ENCODE results near the gene PLAAT3. TPM values are rescaled to one million over a fixed set of nuclear protein-coding genes. Genes with fewer than 3 reads are reported as not detected.
"Not testable (repeated sequence)": the region's sequence is repeated elsewhere in the genome, so short reads cannot be mapped to it uniquely, and the experiment has no call there.

Gene PLAAT3
- 10 to 100 TPM; 24.9 to 50.7 (median 36.9) TPM for polyA plus RNA-seq (ENCODE audit: insufficient read length in 10 of 10)
- long read RNA-seq, donor 1, transcript PLA2G16-201 (4 exons, 2,594 nt), result major isoform, 13 of 25 reads
- long read RNA-seq, donor 1, transcript PLA2G16-203 (5 exons, 1,099 nt), result minor isoform, 12 of 25 reads
- long read RNA-seq, donor 1, partial matches to known transcripts, result 0 of 25 reads
- long read RNA-seq, donor 1, other reads (novel, unspliced or antisense), result 0 of 25 reads
- long read RNA-seq, donor 2, transcript PLA2G16-203 (5 exons, 1,099 nt), result major isoform, 15 of 18 reads
- long read RNA-seq, donor 2, partial matches to known transcripts, result 0 of 18 reads
- long read RNA-seq, donor 2, other reads (novel, unspliced or antisense), result 0 of 18 reads
- long read RNA-seq, donor 3, result 0 reads
- long read RNA-seq, donor 4, transcript PLA2G16-201 (4 exons, 2,594 nt), result minor isoform, 13 of 28 reads
- long read RNA-seq, donor 4, transcript PLA2G16-203 (5 exons, 1,099 nt), result major isoform, 15 of 28 reads
- long read RNA-seq, donor 4, partial matches to known transcripts, result 0 of 28 reads
- long read RNA-seq, donor 4, other reads (novel, unspliced or antisense), result 0 of 28 reads
- long read RNA-seq, donor 5, transcript PLA2G16-203 (5 exons, 1,099 nt), result major isoform, 24 of 32 reads
- long read RNA-seq, donor 5, transcript PLA2G16-201 (4 exons, 2,594 nt), result minor isoform, 8 of 32 reads
- long read RNA-seq, donor 5, partial matches to known transcripts, result 0 of 32 reads
- long read RNA-seq, donor 5, other reads (novel, unspliced or antisense), result 0 of 32 reads
- long read RNA-seq, donor 6, transcript PLA2G16-201 (4 exons, 2,594 nt), result minor isoform, 11 of 31 reads
- long read RNA-seq, donor 6, transcript PLA2G16-203 (5 exons, 1,099 nt), result major isoform, 20 of 31 reads
- long read RNA-seq, donor 6, partial matches to known transcripts, result 0 of 31 reads
- long read RNA-seq, donor 6, other reads (novel, unspliced or antisense), result 0 of 31 reads
- long read RNA-seq, donor 7, transcript PLA2G16-203 (5 exons, 1,099 nt), result major isoform, 10 of 14 reads
- long read RNA-seq, donor 7, partial matches to known transcripts, result 0 of 14 reads
- long read RNA-seq, donor 7, other reads (novel, unspliced or antisense), result 0 of 14 reads
- long read RNA-seq, donor 8, transcript PLA2G16-201 (4 exons, 2,594 nt), result major isoform, 5 of 7 reads
- long read RNA-seq, donor 8, partial matches to known transcripts, result 0 of 7 reads
- long read RNA-seq, donor 8, other reads (novel, unspliced or antisense), result 0 of 7 reads
- long read RNA-seq, donor 9, transcript PLA2G16-203 (5 exons, 1,099 nt), result major isoform, 6 of 7 reads
- long read RNA-seq, donor 9, partial matches to known transcripts, result 0 of 7 reads
- long read RNA-seq, donor 9, other reads (novel, unspliced or antisense), result 0 of 7 reads

- peak in 2 of 3 donors; percentile 27 to 54 for DNase-seq
These were observed at the start of gene PLAAT3 for GRCh38 chr11:63614136-63614671. Gene PLAAT3, minus strand, starts transcription at chr11:63614433. Its CDS starts 419 bp downstream, at chr11:63614014.

- no peak for DNase-seq
These were observed 49.6 kb upstream of the PLAAT3 start for GRCh38 chr11:63663809-63664208.

- no peak for DNase-seq
These were observed 46.7 kb upstream of the PLAAT3 start for GRCh38 chr11:63660972-63661371.

- no peak for DNase-seq
These were observed 38.4 kb upstream of the PLAAT3 start for GRCh38 chr11:63652671-63653070.

GRCh38 chr11:63643205-63643604 is 29.0 kb upstream of the PLAAT3 start:
- DNase-seq, result no peak

GRCh38 chr11:63641727-63642126 is 27.5 kb upstream of the PLAAT3 start:
- DNase-seq, result no peak

- DNase-seq, result peak in 2 of 3 donors; percentile 7 to 47
These were observed 25.1 kb upstream of the PLAAT3 start for GRCh38 chr11:63639199-63639832.

GRCh38 chr11:63638436-63638835 is 24.2 kb upstream of the PLAAT3 start:
- DNase-seq, result not testable (repeated sequence)

GRCh38 chr11:63635762-63636465 is 21.7 kb upstream of the PLAAT3 start:
- DNase-seq, result peak; percentile 39 to 74 (median 57)

- no peak for DNase-seq
These were observed 15.2 kb upstream of the PLAAT3 start for GRCh38 chr11:63629426-63629825.

GRCh38 chr11:63623513-63624140 is 9.4 kb upstream of the PLAAT3 start:
- DNase-seq, result no peak

- no peak for DNase-seq
These were observed 8.1 kb upstream of the PLAAT3 start for GRCh38 chr11:63622323-63622722.

GRCh38 chr11:63621071-63621470 is 6.8 kb upstream of the PLAAT3 start:
- DNase-seq, result peak in 1 of 3 donors; percentile 27

- DNase-seq, result no peak
These were observed 5.7 kb upstream of the PLAAT3 start for GRCh38 chr11:63619967-63620366.

GRCh38 chr11:63617686-63618085 is 3.5 kb upstream of the PLAAT3 start:
- DNase-seq, result not testable (repeated sequence)

- no peak for DNase-seq
These were observed 2.7 kb upstream of the PLAAT3 start for GRCh38 chr11:63616953-63617352.

GRCh38 chr11:63613517-63614135 is 607 bp downstream of the PLAAT3 start:
- DNase-seq, result peak; percentile 55 to 75 (median 57)

- DNase-seq, result no peak
These were observed 2.1 kb downstream of the PLAAT3 start for GRCh38 chr11:63612181-63612580.

GRCh38 chr11:63611395-63611747 is 2.9 kb downstream of the PLAAT3 start:
- no peak for DNase-seq
